ENCODE measurements around the gene FGF23.
"Not testable (repeated sequence)": the region's sequence is repeated elsewhere in the genome, so short reads cannot be mapped to it uniquely, and the experiment has no call there.

FGF23 gene

DNA sequence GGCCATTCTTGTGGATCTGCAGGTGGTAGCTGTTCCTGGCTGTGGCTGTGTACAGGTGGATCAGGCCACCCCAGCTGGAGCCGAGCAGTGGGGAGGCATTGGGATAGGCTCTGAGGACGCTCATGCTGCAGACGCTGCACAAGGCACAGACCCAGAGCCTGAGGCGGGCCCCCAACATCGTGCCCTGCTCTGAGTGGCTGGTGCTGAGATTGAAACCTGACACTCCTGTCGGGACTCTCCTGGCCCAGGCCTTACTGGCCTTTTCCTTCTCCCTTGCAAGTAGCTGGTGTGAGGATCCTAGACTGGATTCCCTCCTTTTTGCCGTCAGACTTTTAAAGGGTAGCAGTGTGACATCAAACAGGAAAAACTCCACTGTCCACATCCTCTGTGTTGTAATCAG is at the start of gene FGF23:
Gene FGF23, minus strand, starts transcription at position 308 of the 400 bp plus-strand sequence. Its CDS starts 130 bp downstream, at position 178.
- DNase-seq: peak; percentile 54

DNA sequence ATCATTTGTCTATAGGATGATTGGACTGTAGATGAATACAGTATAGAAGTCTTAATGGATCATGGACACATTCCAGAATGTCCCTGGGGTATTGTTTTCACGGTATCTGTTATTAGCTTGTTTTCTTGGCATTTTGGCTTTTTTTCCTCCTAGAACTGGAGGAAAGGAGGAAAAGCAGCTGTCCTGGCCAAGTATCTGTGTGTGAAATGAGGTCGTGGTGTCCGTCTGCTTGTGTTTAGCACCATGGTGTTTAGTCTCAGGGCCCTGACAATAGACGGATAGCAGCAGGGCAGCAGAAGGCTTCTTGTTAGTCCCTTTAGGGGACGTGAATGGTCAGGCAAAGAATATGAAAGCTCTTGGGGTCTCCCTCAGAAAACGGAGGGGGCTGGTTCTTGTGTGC is 44.9 kb upstream of the FGF23 start:
- peak; percentile 45 for DNase-seq

DNA sequence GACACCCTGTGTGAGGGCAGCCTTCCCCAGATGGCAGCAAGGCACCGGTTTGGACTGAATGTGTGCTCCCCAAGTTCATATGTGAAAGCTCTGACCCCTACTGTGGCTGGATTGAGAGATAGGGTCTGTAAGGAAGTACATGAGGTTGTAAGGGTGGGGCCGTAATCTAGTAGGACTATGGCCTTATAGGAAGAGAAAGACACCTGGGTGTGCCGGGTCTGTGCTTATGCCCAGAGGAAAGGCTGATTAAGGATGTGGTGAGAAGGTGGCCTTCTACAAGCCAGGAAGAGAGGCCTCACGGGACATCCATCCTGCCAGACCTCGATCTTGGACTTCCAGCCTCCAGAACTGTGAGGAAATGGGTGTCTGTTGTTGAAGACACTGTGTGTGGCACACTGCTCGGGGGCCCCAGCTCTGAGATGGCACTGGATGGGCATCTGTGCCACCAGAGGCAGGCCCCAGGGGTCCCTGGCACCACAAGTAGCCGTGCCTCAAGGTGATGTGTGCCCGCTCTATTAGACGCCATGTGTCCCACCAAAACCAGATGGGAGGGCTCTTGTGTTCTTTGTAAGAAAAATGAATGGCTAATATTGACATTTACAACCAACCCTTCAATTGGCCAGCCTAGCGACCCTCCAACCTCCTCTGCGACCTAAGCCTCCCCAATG is 44.1 kb upstream of the FGF23 start:
- DNase-seq: peak; percentile 35

DNA sequence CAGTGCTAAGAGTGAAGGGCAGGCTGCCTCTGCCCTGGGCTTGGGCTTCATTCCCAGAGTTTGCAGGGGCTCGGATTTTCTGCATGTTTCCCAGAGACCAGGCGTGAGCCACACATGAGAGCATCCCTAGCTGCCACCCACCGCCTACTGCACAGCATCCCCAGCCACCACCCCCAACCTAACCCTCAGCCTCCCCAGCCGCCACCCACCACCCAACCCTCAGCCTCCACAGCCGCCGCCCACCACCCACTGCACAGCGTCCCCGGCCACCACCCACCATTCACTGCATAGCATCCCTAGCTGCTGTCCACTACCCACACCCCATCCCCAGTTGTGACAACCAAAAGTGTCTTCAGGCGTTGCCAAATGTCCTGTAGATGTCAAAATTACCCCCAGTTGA is 43.5 kb upstream of the FGF23 start:
- no peak for DNase-seq

DNA sequence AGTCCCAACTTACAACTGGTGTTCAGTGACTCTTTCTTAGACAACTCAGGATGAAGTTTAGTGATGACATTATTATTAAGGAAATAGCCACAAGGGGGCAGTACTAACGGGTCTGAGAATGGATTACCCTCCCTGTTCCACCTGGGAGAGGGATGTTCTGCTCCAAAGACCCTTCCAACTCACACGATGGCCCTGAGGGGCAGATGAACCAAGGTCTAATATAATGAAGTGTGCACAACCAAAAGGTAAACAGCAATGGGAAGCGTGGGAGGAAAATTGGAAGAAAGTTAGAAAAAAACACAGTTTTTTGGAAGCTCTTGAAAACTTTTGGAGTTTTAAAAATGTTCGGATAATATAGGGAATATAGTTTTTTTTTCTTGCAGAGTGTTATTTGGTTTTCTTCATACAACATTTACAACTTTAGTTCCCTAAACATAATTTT is 42.1 kb upstream of the FGF23 start:
- no peak for DNase-seq

DNA sequence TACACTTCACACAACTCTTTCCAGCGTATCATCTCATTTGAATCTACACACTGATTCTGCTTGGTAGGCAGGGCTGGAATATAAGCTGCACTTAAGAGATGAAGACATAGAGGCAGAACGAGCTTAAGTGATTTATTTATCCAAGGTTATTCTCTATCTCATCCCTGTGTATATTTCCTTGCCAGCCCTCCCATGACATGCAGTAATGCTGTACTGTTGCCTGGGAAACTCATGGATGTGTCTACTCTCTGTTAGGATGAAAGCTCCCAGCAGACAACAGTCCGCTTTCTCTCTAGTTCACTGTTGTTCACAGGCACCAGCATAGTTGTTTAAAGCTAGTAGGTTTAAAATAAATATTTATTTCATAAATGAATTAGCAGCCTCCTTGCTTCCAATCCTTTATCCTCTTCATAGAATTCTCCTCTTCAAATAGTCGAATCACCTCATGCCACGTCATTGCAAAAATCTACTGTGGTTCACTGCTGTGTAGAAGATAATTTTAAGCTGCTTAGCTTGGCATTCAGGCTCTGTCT is 40.7 kb upstream of the FGF23 start:
- DNase-seq: no peak

DNA sequence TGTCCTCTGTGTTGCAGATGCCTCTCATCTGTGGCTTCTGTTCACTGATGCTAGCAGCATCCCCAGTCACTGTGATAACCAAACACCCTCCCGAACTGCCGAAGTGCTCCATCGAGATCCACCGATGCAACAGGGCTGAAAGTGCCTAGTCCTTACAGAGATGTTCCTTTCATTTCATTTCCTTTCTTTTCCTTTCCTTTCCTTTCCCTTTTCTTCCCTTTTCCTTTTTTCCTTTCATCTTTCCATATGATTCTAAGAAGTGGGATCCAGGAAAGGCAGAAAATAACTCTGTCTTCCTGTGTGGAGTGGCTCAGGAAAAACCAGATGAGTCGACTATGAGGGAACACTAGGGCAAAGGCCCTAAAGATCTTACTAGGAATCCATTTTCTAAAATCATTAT is 39.4 kb upstream of the FGF23 start:
- DNase-seq: no peak

DNA sequence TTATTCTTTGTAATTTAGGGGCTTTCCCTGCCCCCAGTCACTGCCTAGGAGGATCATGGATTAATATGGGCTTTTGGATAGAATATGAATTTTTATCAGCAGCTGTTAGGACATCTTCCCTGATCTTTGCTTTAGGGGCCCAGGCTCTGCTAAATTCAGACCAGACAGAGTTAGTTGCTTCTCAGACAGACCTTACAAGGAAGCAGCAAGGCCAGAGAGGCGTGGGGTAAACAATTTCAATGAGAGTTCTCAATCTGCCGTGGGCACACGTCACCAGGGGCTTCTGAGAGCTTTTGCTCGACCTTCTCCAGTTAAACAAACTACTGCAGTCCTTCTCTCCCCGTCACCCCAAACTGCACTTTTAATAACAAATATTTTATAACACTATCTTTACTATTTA is 38.4 kb upstream of the FGF23 start:
- no peak for DNase-seq

DNA sequence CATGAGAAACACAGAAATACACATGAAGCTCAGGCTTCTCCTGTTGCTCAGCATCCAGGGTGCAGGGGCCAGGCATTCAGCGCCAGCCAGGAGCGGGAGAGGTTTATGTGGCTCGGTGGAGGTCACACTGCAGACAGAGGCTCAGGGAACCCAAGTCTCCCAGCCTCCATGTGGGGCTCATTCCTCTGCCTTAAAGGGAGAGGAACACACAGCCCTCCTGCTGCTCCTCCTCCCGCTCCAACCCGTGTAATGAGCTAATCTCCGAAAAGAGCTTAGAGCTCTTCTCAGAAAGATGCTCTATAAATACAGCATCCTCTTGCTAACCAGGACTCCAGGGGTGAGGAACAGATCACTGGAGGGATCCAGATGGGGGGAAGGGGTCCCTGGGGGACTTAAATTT is 37.9 kb upstream of the FGF23 start:
- DNase-seq: no peak

DNA sequence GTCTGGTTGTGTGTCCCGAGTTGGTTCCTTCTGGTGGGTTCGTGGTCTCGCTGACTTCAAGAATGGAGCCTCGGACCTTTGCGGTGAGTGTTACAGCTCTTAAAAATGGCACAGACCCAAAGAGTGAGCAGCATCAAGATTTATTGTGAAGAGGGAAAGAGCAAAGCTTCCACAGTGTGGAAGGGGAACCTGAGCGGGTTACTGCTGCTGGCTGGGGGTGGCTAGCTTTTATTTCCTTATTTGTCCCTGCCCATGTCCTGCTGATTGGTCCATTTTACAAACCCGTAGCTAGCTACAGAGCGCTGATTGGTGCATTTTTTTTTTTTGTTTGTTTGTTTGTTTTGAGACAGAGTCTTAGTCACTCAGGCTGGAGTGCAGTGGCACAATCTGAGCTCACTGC is 36.8 kb upstream of the FGF23 start:
- no peak for DNase-seq

DNA sequence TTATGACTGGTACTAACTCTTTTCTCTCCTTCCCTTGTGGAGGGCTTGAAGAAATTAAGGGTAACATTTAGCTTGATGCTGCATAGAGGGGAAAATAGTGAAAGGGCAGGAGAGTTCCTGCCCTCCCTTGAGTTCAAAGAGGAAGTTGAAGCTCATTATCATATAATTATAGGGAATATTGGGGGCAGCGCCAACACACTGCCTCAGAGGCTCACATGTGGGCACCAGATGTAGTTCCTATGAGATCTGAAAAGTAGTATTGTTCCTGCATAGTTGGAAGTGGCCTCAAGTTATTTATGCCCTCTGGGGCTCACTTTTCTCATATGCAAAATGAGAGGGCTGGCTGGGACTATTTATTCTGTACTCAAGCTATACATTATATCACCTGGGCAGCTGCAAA is 33.0 kb upstream of the FGF23 start:
- DNase-seq: no peak

DNA sequence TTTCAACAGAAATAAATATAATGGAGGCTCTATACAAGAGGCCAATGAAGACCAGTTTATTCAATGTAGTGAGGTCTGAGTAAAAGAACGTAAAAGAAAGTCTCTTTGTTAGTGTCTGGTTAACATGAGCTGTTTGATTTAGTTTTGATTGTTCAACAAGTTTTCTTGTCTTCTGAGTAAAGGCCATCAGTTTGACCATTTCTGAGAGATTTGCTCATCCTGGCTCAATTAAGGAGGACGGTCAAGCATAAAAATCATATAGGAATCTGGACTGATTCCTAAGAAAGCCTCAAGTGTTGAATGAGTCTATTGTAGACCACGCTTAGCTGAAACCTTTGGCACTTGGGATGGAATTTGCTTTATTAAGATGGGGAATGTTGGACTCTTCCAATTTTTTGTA is 32.5 kb upstream of the FGF23 start:
- DNase-seq: no peak

DNA sequence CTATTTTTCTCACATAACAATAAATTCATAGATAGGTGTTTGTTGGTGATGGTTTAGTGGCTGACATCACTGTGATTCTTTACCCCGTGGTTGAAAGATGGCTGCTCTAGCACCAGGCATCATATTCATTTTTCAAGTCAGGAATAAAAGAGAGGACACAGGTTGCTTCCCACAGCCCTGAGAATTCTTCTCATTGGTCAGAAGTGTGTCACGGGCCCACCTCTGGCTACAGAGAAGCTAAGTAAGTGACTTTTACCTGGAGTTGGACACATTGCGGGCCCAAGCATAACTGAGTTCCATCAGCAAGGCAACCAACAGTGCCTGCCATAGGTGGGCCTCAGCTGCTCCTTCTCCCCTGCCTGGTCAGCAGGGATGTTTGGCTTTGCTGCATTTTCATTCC is 27.6 kb upstream of the FGF23 start:
- DNase-seq: no peak

DNA sequence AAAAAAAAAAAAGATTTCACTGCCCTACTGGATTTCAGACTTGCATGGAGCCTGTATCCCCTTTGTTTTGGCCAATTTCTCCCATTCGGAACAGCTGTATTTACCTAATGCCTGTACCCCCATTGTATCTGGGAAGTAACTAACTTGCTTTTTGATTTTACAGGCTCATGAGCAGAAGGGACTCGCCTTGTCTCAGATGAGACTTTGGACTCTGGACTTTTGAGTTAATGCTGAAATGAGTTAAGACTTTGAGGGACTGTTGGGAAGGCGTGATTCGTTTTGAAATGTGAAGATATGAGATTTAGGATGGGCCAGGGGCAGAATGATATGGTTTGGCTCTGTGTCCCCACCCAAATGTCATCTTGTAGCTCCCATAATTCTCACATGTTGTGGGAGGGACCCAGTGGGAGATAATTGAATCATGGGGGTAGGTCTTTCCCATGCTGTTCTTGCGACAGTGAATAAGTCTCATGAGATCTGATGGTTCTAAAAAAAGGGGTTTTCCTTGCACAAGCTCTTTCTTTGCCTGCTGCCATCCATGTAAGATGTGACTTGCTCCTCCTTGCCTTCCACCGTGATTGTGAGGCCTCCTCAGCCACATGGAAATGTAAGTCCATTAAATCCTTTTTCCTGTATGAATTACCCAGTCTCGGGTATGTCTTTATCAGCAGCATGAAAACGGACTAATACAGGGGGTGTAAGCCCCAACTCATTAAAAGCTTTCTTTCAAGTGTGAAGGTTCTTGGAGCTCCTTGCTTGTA is 25.5 kb upstream of the FGF23 start:
- DNase-seq: not testable (repeated sequence)

DNA sequence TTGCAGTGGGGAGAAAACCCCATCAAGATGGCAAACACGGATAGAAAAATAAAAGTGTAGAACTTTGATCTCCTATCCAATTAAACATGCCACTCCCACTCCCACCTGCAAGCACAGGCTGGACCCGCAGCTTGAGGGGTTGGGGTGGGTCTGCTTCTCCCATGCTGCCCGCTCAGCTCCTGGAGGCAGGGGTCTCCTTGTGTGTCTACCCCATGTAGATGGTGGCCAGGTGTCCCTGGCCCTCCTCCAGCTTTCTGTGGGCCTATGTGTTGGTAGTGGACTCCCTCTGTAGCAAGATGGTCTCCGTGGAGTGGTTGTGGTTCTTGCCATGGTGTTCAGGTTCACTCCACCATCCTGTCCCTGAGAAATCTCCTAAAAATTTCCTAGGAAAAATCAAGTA is 23.5 kb upstream of the FGF23 start:
- DNase-seq: no peak

DNA sequence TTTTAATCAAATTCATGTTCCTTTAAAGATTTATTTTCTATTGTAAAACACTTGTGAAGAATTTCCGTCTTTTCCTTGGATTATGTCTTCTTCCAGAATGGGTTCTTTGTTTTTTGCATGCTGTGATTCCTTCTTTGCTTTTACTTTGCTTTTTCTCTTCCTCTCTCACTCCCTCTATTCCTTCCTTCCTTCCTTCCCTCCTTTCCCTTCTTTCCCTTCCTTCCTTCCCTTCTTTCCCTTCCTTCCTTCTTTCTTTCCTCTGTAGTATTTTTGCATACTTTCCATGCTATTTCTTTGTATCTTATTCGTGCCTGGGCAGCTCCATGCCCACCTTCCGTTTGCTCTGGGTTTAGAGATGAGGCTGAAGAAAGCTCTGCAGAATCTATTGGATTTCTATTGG is 21.6 kb upstream of the FGF23 start:
- DNase-seq: no peak

DNA sequence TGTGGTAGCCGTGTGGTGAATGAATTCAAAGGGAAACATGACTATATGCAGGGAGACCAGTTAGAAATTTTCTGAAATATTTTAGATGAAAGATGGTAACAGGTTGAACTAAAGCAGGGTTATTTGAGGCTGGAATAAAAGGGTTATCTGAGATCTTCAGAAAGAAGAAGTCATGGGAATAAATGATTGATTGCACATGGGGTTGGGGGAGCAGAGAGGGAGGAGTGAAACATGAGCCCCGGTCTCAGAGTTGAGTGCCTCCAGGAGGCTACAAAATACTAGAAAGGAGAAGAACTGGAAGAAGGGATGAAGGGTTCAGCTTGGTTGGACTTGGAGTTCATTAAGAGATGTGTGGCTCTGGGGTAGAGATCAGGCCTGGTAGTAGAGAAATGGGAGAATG is 16.3 kb upstream of the FGF23 start:
- DNase-seq: no peak

DNA sequence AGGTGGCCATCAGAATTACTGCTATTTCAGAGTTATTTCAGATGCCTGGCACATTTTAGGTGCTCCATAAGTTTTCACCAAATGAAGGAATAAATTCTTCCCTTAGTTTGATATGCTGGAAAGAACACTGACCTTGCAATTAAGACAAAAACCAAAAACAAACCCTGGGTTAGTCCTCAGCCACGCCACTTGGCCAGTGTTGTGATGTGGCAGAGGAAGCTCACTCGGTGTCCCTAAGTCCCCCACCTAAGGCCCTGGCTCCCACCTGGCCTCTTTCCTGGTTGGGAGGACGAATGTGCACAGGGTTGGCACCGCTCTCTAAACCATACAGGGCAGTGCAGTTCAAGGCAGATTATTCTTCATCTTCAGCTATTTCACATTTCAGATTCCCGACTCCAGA is 13.7 kb upstream of the FGF23 start:
- no peak for DNase-seq

DNA sequence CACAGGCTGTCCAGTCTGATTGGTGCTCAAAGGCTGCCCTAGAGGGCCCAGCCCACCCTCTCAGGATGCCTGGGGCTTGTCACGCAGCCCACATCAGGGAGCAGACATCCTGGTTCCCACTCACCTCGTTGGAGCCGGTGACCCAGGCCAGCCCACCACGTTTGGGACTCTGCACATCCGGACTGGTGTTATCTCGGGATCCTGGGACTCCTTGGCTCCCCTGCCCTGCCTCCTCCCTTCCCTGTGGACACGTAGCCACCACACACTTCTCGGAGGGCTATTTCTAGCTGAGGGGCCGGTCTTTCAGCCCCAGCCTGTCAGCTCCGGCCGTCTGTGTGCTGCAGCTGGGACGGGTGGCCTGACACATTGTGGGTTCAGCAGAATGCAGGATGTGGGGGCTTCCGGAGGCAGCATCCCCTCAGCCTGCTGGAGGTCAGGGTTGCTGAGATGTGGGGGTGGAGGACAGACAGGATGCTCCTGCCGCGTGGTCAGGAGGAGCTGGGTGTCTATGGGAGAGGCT is 12.8 kb upstream of the FGF23 start:
- peak; percentile 45 for DNase-seq

DNA sequence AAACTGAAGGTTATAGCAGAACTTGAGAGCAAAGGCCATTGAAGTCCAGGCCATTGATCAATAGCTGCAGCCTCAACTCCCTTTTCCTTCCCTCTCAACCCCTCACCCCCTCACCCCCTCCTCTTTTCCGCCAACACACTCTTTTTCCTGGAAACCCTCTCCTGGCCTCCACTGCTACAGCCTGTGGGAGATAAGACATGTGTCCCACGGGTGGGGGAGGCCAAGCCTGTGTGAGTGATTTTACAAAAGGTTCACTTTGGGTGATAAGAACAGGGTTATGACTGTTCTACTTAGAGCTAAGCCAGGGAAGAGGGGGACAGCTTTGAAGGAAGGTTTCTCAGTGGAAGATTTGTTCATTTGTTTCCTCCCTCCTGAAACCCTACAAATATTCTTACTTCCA is 9.2 kb upstream of the FGF23 start:
- DNase-seq: no peak

DNA sequence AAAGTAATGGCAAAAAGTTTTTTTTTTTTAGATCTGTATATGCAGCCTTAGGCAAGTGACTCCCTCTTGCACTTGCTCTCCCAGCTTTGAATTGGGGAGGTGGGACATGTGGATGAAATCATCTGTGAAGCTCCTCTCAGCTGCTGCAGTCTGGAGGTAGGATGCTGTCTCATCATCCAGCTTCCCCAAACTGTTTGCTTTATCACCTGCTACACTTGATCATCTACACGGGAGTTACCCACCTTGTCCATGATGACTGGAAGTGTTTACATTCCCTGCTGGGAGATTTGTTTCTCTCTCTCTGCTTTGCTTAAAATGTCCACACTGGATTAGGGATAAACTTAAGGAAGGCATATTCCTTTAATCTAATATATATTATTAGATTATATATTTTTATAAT is 8.5 kb upstream of the FGF23 start:
- DNase-seq: no peak

DNA sequence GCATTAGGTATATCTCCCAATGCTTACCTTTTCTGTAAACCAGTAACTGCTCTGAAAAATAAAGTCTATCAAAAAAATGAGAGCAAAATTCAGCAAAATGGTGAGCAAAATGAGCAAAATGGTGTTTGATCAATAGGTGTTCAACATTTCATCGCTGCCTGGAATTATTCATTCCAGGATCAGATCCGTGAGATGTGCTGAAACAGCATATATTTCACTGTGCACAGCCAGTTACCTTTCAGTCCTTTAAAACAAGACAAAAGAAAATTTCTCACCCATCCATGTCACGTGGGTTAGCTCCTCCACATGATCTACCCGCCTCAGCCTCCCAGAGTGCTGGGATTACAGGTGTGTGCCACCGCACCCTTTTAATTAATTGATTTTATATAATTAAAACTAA is 8.1 kb upstream of the FGF23 start:
- no peak for DNase-seq

DNA sequence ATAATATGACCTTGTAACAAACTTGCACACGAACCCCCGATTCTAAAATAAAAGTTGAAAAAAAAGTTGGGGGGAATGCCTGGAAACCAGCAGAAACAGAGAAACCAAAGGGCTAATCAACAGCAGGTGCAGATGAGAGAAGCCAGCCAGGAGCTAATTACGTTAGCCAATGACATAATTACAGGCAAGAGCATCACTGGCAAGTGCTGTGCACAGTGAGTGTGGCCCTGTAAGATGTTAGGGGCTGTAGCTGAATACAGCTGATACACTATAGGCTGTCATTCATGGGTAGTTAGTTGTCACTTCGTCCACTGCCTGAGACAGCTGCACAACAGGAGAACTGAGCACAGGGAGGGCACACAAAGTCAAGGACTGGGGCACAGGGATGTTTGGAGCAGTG is 7.3 kb upstream of the FGF23 start:
- no peak for DNase-seq

DNA sequence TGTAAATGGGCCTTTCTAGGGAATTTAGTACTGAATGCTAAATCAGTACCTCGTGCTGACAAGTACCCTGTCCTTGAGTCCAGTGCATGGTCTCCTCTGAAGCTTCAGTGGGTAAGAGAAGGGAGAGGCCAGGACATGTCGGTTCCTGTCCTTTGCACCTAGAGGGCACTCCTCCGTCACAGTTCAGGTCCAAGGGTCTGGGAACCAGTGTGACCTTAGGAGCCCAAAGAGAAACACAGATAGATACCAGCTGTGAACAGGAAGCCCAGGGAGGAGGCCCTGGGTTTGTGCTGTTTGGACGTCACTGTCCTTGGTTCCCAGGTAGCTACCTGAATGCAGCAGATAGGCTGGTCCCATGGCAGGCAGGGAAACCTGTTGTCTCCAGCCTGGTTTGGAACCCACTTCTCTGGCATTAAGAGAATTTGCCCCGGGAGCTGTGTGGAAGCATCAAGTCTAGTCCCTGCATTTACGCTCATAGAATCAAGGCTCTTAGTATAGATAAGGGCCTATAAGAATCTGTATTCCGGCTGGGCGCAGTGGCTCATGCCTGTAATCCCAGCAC is 3.9 kb upstream of the FGF23 start:
- DNase-seq: no peak
